HL-60 (cell line): Measurements from ENCODE around the gene MTSS2.

Experiments used
- DNase-seq, 2 experiments: peaks; one replicate each; pipeline ENCODE4 v3.0.0-alpha.2; 2010 to 2020; ENCODE audit warnings: low read depth in 1 of 2, low spot score in 1 of 2
- H3K27ac ChIP-seq: fragments of 250-450 bp; sonication (Bioruptor Pico); replicated peaks from 2 replicates; pipeline ENCODE4 v1.5.1; 2020; ENCODE audit warnings: mild to moderate bottlenecking, moderate library complexity
- H3K27me3 ChIP-seq: fragments of 250-450 bp; sonication (Bioruptor Pico); 2 replicates; pipeline ENCODE4 v1.5.1; 2021; ENCODE audit warnings: mild to moderate bottlenecking, moderate library complexity; ENCODE audit not compliant: insufficient read depth, poor library complexity, severe bottlenecking
- H3K4me3 ChIP-seq: replicated peaks from 2 replicates; pipeline ENCODE4 v1.5.1; 2011; ENCODE audit warnings: mild to moderate bottlenecking, control low read depth, low read length; ENCODE audit not compliant: insufficient read depth
- GABPA ChIP-seq: IDR thresholded peaks from 2 replicates; pipeline ENCODE4 v1.6.1; 2012; ENCODE audit warnings: low read depth
- POLR2AphosphoS5 ChIP-seq: IDR thresholded peaks from 2 replicates; pipeline ENCODE4 v1.6.1; 2012; ENCODE audit warnings: low read depth
- SPI1 ChIP-seq: IDR thresholded peaks from 2 replicates; pipeline ENCODE4 v1.6.1; 2012; ENCODE audit warnings: low read depth, mild to moderate bottlenecking, borderline replicate concordance
- TF ChIP-seq, protein P1 (sequence below): IDR thresholded peaks from one replicate; pipeline ENCODE4 v1.5.1; 2011; ENCODE audit warnings: low read length, control low read depth, inconsistent platforms; ENCODE audit not compliant: insufficient read depth
- TF ChIP-seq, protein P2 (sequence below): IDR thresholded peaks from 2 replicates; pipeline ENCODE4 v1.6.1; 2012; ENCODE audit warnings: low read depth; ENCODE audit not compliant: insufficient replicate concordance

Gene MTSS2

DNA sequence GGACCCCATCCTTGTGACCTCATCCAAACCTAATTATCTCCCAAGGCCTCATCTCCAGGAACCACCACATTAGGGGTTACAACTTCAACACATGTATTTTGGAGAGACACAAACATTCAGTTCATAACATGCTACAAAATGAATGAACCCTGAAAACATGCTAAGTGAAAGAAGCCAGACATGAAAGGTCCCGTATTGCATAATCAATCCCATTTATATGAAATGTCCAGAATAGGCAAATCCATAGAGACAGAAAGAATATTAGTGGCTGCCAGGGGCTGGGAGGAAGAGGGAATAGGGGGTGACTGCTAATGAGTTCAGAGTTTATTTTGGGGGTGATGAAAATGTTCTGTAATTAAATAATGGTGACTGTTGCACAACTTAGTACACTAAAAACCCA, 43.2 kb downstream of the MTSS2 start:
- TF ChIP-seq, protein P1, sequence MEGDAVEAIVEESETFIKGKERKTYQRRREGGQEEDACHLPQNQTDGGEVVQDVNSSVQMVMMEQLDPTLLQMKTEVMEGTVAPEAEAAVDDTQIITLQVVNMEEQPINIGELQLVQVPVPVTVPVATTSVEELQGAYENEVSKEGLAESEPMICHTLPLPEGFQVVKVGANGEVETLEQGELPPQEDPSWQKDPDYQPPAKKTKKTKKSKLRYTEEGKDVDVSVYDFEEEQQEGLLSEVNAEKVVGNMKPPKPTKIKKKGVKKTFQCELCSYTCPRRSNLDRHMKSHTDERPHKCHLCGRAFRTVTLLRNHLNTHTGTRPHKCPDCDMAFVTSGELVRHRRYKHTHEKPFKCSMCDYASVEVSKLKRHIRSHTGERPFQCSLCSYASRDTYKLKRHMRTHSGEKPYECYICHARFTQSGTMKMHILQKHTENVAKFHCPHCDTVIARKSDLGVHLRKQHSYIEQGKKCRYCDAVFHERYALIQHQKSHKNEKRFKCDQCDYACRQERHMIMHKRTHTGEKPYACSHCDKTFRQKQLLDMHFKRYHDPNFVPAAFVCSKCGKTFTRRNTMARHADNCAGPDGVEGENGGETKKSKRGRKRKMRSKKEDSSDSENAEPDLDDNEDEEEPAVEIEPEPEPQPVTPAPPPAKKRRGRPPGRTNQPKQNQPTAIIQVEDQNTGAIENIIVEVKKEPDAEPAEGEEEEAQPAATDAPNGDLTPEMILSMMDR: no peak
- no peak for TF ChIP-seq POLR2AphosphoS5
- no peak for TF ChIP-seq GABPA
- TF ChIP-seq, protein P2, sequence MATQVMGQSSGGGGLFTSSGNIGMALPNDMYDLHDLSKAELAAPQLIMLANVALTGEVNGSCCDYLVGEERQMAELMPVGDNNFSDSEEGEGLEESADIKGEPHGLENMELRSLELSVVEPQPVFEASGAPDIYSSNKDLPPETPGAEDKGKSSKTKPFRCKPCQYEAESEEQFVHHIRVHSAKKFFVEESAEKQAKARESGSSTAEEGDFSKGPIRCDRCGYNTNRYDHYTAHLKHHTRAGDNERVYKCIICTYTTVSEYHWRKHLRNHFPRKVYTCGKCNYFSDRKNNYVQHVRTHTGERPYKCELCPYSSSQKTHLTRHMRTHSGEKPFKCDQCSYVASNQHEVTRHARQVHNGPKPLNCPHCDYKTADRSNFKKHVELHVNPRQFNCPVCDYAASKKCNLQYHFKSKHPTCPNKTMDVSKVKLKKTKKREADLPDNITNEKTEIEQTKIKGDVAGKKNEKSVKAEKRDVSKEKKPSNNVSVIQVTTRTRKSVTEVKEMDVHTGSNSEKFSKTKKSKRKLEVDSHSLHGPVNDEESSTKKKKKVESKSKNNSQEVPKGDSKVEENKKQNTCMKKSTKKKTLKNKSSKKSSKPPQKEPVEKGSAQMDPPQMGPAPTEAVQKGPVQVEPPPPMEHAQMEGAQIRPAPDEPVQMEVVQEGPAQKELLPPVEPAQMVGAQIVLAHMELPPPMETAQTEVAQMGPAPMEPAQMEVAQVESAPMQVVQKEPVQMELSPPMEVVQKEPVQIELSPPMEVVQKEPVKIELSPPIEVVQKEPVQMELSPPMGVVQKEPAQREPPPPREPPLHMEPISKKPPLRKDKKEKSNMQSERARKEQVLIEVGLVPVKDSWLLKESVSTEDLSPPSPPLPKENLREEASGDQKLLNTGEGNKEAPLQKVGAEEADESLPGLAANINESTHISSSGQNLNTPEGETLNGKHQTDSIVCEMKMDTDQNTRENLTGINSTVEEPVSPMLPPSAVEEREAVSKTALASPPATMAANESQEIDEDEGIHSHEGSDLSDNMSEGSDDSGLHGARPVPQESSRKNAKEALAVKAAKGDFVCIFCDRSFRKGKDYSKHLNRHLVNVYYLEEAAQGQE: no peak
- TF ChIP-seq SPI1: no peak
- Histone ChIP-seq H3K4me3 (no peak overlapping the region), H3K27me3 (no peaks in the 10 kb centered on the region), H3K27ac (no peak overlapping the region)
- no peak for DNase-seq

DNA sequence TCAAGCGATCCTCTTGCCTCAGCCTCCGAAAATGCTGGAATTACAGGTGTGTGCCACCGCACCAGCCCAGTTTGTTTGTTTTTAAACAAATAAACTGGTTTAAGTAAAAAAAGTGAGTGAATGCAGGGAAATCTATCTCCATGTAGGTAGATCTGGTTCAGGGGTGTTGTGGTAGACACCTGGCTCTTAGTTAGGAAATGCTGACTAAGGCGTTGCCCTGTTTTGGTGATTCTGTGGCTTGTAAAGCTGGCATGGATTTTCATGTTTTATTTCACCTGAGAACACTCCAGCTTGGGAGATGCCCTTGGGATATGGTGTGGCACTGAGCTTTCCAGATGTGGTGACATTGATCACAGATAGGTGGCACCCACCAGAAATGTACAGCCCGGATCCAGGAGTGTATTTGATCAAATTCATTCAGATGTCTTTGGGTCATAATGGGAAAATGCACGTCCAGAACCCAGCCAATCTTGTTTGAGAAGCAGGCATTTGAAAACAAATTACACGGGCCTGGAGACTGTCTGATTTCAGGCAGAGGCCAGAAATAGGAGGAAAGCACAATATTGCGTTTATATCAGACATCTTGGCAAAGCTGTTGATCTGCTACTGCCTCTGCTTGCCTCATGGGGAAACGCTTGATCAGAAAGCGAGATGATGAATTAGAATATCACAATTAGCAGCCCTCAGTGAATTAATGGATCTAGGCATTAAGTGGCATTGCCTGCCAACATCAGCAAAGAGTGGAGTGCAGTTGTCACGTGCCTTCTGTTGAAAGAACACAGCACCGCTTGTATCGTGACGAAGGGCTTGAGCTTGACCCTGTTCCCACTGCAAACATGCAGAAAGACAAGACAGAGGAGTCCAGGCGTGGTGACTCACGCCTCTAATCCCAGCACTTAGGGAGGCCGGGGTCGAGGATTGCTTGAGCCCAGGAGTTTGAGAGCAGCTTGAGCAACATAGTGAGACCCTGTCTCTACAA, 46.8 kb downstream of the MTSS2 start:
- no peak overlapping the region for H3K4me3 ChIP-seq
- H3K27me3 ChIP-seq: no peaks in the 10 kb centered on the region
- DNase-seq: no peak
- TF ChIP-seq, protein P2: no peak
- TF ChIP-seq GABPA: no peak
- TF ChIP-seq POLR2AphosphoS5: no peak
- TF ChIP-seq, protein P1: no peak
- no peak for TF ChIP-seq SPI1
- H3K27ac ChIP-seq: no peak overlapping the region
